ENCODE measurements around the gene TMEM229A.
"Not testable (repeated sequence)": the region's sequence is repeated elsewhere in the genome, so short reads cannot be mapped to it uniquely, and the experiment has no call there.

TMEM229A gene

GRCh38 chr7:124032369-124033094, at the start of gene TMEM229A:
Gene TMEM229A (minus strand): TSS chr7:124033067. CDS start chr7:124033003, 64 bp downstream.
- no peaks in the 10 kb centered on the region for H3K9me3 ChIP-seq (ENCODE audit: insufficient read depth, low read depth, low read length)
- no peaks in the 10 kb centered on the region for H3K36me3 ChIP-seq (ENCODE audit: insufficient read depth, low read depth, low read length)
- H3K27ac ChIP-seq (ENCODE audit: low read length): no peak within 1 kb of the TSS
- 0 out of 2 replicates have a peak, but pooled peaks cover 6% of the 10 kb centered on the region for H3K4me1 ChIP-seq (ENCODE audit: insufficient read depth, low read length)
- peaks cover 43% of the 10 kb centered on the region for H3K27me3 ChIP-seq (ENCODE audit: insufficient read depth, low read length)
- H3K9ac ChIP-seq (ENCODE audit: low read depth, low read length): peak within 1 kb of the TSS; percentile 26; the same call in 1 of the 2 replicates
- H3K4me3 ChIP-seq (ENCODE audit: low read length): peak within 1 kb of the TSS; percentile 73

GRCh38 chr7:124082234-124082633, 49.4 kb upstream of the TMEM229A start:
- H3K9ac ChIP-seq (ENCODE audit: low read depth, low read length); H3K4me1 ChIP-seq (ENCODE audit: insufficient read depth, low read length); H3K27ac ChIP-seq (ENCODE audit: low read length); H3K27me3 ChIP-seq (ENCODE audit: insufficient read depth, low read length); H3K36me3 ChIP-seq (ENCODE audit: insufficient read depth, low read depth, low read length); H3K9me3 ChIP-seq (ENCODE audit: insufficient read depth, low read depth, low read length); H3K4me3 ChIP-seq (ENCODE audit: low read length): not testable (repeated sequence)

GRCh38 chr7:124077546-124077945, 44.7 kb upstream of the TMEM229A start:
- Histone ChIP-seq H3K9me3 (ENCODE audit: insufficient read depth, low read depth, low read length) (no peaks in the 10 kb centered on the region), H3K27ac (ENCODE audit: low read length) (no peak overlapping the region), H3K27me3 (ENCODE audit: insufficient read depth, low read length) (no peaks in the 10 kb centered on the region), H3K9ac (ENCODE audit: low read depth, low read length) (no peak overlapping the region), H3K4me1 (ENCODE audit: insufficient read depth, low read length) (no peaks in the 10 kb centered on the region), H3K4me3 (ENCODE audit: low read length) (no peak overlapping the region), H3K36me3 (ENCODE audit: insufficient read depth, low read depth, low read length) (no peaks in the 10 kb centered on the region)

- no peak overlapping the region for H3K27ac ChIP-seq (ENCODE audit: low read length)
- no peak overlapping the region for H3K9ac ChIP-seq (ENCODE audit: low read depth, low read length)
- H3K9me3 ChIP-seq (ENCODE audit: insufficient read depth, low read depth, low read length): no peaks in the 10 kb centered on the region
- H3K36me3 ChIP-seq (ENCODE audit: insufficient read depth, low read depth, low read length): no peaks in the 10 kb centered on the region
- no peaks in the 10 kb centered on the region for H3K27me3 ChIP-seq (ENCODE audit: insufficient read depth, low read length)
- no peak overlapping the region for H3K4me3 ChIP-seq (ENCODE audit: low read length)
- no peaks in the 10 kb centered on the region for H3K4me1 ChIP-seq (ENCODE audit: insufficient read depth, low read length)
Measured at GRCh38 chr7:124076841-124077240, 44.0 kb upstream of the TMEM229A start.

- H3K36me3 ChIP-seq (ENCODE audit: insufficient read depth, low read depth, low read length): no peaks in the 10 kb centered on the region
- H3K27ac ChIP-seq (ENCODE audit: low read length): no peak overlapping the region
- H3K4me3 ChIP-seq (ENCODE audit: low read length): no peak overlapping the region
- H3K9me3 ChIP-seq (ENCODE audit: insufficient read depth, low read depth, low read length): no peaks in the 10 kb centered on the region
- no peaks in the 10 kb centered on the region for H3K4me1 ChIP-seq (ENCODE audit: insufficient read depth, low read length)
- H3K27me3 ChIP-seq (ENCODE audit: insufficient read depth, low read length): no peaks in the 10 kb centered on the region
- no peak overlapping the region for H3K9ac ChIP-seq (ENCODE audit: low read depth, low read length)
Measured at GRCh38 chr7:124074007-124074406, 41.1 kb upstream of the TMEM229A start.

GRCh38 chr7:124073310-124073645, 40.4 kb upstream of the TMEM229A start:
- no peaks in the 10 kb centered on the region for H3K27me3 ChIP-seq (ENCODE audit: insufficient read depth, low read length)
- no peaks in the 10 kb centered on the region for H3K9me3 ChIP-seq (ENCODE audit: insufficient read depth, low read depth, low read length)
- no peaks in the 10 kb centered on the region for H3K4me1 ChIP-seq (ENCODE audit: insufficient read depth, low read length)
- H3K9ac ChIP-seq (ENCODE audit: low read depth, low read length): no peak overlapping the region
- no peaks in the 10 kb centered on the region for H3K36me3 ChIP-seq (ENCODE audit: insufficient read depth, low read depth, low read length)
- H3K27ac ChIP-seq (ENCODE audit: low read length): no peak overlapping the region
- H3K4me3 ChIP-seq (ENCODE audit: low read length): no peak overlapping the region

- Histone ChIP-seq H3K9ac (ENCODE audit: low read depth, low read length) (no peak overlapping the region), H3K27ac (ENCODE audit: low read length) (no peak overlapping the region), H3K9me3 (ENCODE audit: insufficient read depth, low read depth, low read length) (no peaks in the 10 kb centered on the region), H3K4me1 (ENCODE audit: insufficient read depth, low read length) (no peaks in the 10 kb centered on the region), H3K27me3 (ENCODE audit: insufficient read depth, low read length) (no peaks in the 10 kb centered on the region), H3K36me3 (ENCODE audit: insufficient read depth, low read depth, low read length) (no peaks in the 10 kb centered on the region), H3K4me3 (ENCODE audit: low read length) (no peak overlapping the region)
Measured at GRCh38 chr7:124072603-124073309, 39.9 kb upstream of the TMEM229A start.

GRCh38 chr7:124071843-124072242, 39.0 kb upstream of the TMEM229A start:
- Histone ChIP-seq H3K27me3 (ENCODE audit: insufficient read depth, low read length) (no peaks in the 10 kb centered on the region), H3K27ac (ENCODE audit: low read length) (no peak overlapping the region), H3K9ac (ENCODE audit: low read depth, low read length) (no peak overlapping the region), H3K36me3 (ENCODE audit: insufficient read depth, low read depth, low read length) (no peaks in the 10 kb centered on the region), H3K4me3 (ENCODE audit: low read length) (no peak overlapping the region), H3K4me1 (ENCODE audit: insufficient read depth, low read length) (no peaks in the 10 kb centered on the region), H3K9me3 (ENCODE audit: insufficient read depth, low read depth, low read length) (no peaks in the 10 kb centered on the region)

- no peak overlapping the region for H3K9ac ChIP-seq (ENCODE audit: low read depth, low read length)
- no peaks in the 10 kb centered on the region for H3K9me3 ChIP-seq (ENCODE audit: insufficient read depth, low read depth, low read length)
- no peaks in the 10 kb centered on the region for H3K4me1 ChIP-seq (ENCODE audit: insufficient read depth, low read length)
- H3K27ac ChIP-seq (ENCODE audit: low read length): no peak overlapping the region
- H3K27me3 ChIP-seq (ENCODE audit: insufficient read depth, low read length): no peaks in the 10 kb centered on the region
- no peak overlapping the region for H3K4me3 ChIP-seq (ENCODE audit: low read length)
- no peaks in the 10 kb centered on the region for H3K36me3 ChIP-seq (ENCODE audit: insufficient read depth, low read depth, low read length)
Measured at GRCh38 chr7:124062171-124062570, 29.3 kb upstream of the TMEM229A start.

- Histone ChIP-seq H3K27me3 (ENCODE audit: insufficient read depth, low read length) (no peaks in the 10 kb centered on the region), H3K27ac (ENCODE audit: low read length) (no peak overlapping the region), H3K9me3 (ENCODE audit: insufficient read depth, low read depth, low read length) (no peaks in the 10 kb centered on the region), H3K4me1 (ENCODE audit: insufficient read depth, low read length) (no peaks in the 10 kb centered on the region), H3K36me3 (ENCODE audit: insufficient read depth, low read depth, low read length) (no peaks in the 10 kb centered on the region), H3K4me3 (ENCODE audit: low read length) (no peak overlapping the region), H3K9ac (ENCODE audit: low read depth, low read length) (no peak overlapping the region)
Measured at GRCh38 chr7:124060528-124060927, 27.7 kb upstream of the TMEM229A start.

- H3K27me3 ChIP-seq (ENCODE audit: insufficient read depth, low read length): no peaks in the 10 kb centered on the region
- no peak overlapping the region for H3K9ac ChIP-seq (ENCODE audit: low read depth, low read length)
- no peak overlapping the region for H3K27ac ChIP-seq (ENCODE audit: low read length)
- H3K36me3 ChIP-seq (ENCODE audit: insufficient read depth, low read depth, low read length): no peaks in the 10 kb centered on the region
- no peaks in the 10 kb centered on the region for H3K9me3 ChIP-seq (ENCODE audit: insufficient read depth, low read depth, low read length)
- H3K4me1 ChIP-seq (ENCODE audit: insufficient read depth, low read length): no peaks in the 10 kb centered on the region
- no peak overlapping the region for H3K4me3 ChIP-seq (ENCODE audit: low read length)
Measured at GRCh38 chr7:124059375-124059774, 26.5 kb upstream of the TMEM229A start.

GRCh38 chr7:124058515-124058914, 25.6 kb upstream of the TMEM229A start:
- Histone ChIP-seq H3K36me3 (ENCODE audit: insufficient read depth, low read depth, low read length) (no peaks in the 10 kb centered on the region), H3K9ac (ENCODE audit: low read depth, low read length) (no peak overlapping the region), H3K27ac (ENCODE audit: low read length) (no peak overlapping the region), H3K27me3 (ENCODE audit: insufficient read depth, low read length) (no peaks in the 10 kb centered on the region), H3K4me1 (ENCODE audit: insufficient read depth, low read length) (no peaks in the 10 kb centered on the region), H3K9me3 (ENCODE audit: insufficient read depth, low read depth, low read length) (no peaks in the 10 kb centered on the region), H3K4me3 (ENCODE audit: low read length) (no peak overlapping the region)

Data from iPS-20b (cell line).